Parathyroid adenoma (tissue), 2 donors: ENCODE measurements around the gene RCAN1.
"Not testable (repeated sequence)": the region's sequence is repeated elsewhere in the genome, so short reads cannot be mapped to it uniquely, and the experiment has no call there.

Experiments
- H2AFZ ChIP-seq: fragments of 300-600 bp; sonication (generic); one replicate; pipeline ENCODE4 v1.7.0; 2017; ENCODE audit warnings: antibody characterized with exemption, mild to moderate bottlenecking
- H3K27ac ChIP-seq: fragments of 300-600 bp; sonication (generic); one replicate; pipeline ENCODE4 v1.7.0; 2017
- H3K27me3 ChIP-seq: fragments of 300-600 bp; sonication (generic); one replicate; pipeline ENCODE4 v1.7.0; 2017; ENCODE audit warnings: low read length; ENCODE audit not compliant: control insufficient read depth, insufficient read depth
- H3K36me3 ChIP-seq: fragments of 300-600 bp; sonication (generic); one replicate; pipeline ENCODE4 v1.7.0; 2017; ENCODE audit warnings: low read length; ENCODE audit not compliant: control insufficient read depth, insufficient read depth
- H3K4me1 ChIP-seq: fragments of 300-600 bp; sonication (generic); one replicate; pipeline ENCODE4 v1.7.0; 2017; ENCODE audit warnings: control low read depth
- H3K4me2 ChIP-seq: fragments of 300-600 bp; sonication (generic); one replicate; pipeline ENCODE4 v1.7.0; 2017; ENCODE audit warnings: low read length
- H3K4me3 ChIP-seq: fragments of 300-600 bp; sonication (generic); one replicate; pipeline ENCODE4 v1.7.0; 2017; ENCODE audit warnings: low read depth, low read length
- H3K79me2 ChIP-seq: fragments of 300-600 bp; sonication (generic); one replicate; pipeline ENCODE4 v1.7.0; 2017; ENCODE audit warnings: control low read depth
- H3K9ac ChIP-seq: fragments of 300-600 bp; sonication (generic); one replicate; pipeline ENCODE4 v1.7.0; 2017; ENCODE audit warnings: mild to moderate bottlenecking
- H3K9me3 ChIP-seq: fragments of 300-600 bp; sonication (generic); one replicate; pipeline ENCODE4 v1.7.0; 2017; ENCODE audit warnings: low read length; ENCODE audit not compliant: control insufficient read depth
- CTCF ChIP-seq: fragments of 300-600 bp; sonication (generic); IDR thresholded peaks from one replicate; pipeline ENCODE4 v1.7.0; 2017; ENCODE audit warnings: antibody characterized with exemption, mild to moderate bottlenecking
- donor health status: primary hyperparathyroidism.

The RCAN1 gene

DNA sequence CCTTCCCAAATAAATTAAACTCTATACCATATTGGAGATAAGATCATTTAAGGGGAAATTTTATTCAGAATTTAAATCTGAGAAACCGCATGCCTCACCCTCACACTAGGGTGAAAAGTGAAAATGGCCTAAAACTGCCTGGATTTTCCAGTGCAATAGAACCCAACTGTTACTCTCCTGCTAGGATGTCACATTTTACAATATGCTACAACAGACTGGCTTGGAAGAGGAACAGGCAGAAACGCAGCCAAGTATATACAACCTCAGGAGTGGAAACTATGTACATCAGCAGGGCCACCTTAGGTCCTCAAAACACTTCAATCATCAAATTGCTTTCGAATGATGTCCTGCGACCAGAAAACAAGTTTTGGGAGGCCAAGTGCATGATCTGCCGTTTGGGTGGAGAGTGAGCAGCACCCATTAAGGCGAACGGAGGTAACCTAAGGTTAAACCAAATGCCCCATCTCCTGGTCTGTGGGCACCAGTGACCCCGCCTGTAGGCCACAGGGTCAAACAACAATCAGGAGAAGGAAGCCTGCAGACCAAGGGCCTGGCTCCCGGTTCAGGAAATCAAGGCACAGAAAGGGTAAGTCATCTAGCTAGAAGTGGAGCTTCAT lies 4.9 kb downstream of the RCAN1 start:
- H3K27ac ChIP-seq = no peak overlapping the region
- H3K36me3 ChIP-seq = no peaks in the 10 kb centered on the region
- no peaks in the 10 kb centered on the region for H3K9me3 ChIP-seq
- TF ChIP-seq CTCF = no peak
- H3K4me3 ChIP-seq = no peak overlapping the region
- H3K4me2 ChIP-seq = no peak overlapping the region
- H2AFZ ChIP-seq = no peak overlapping the region
- peaks cover 3% of the 10 kb centered on the region for H3K4me1 ChIP-seq
- H3K79me2 ChIP-seq = no peaks in the 10 kb centered on the region
- H3K27me3 ChIP-seq = no peaks in the 10 kb centered on the region
- no peak overlapping the region for H3K9ac ChIP-seq

- TF ChIP-seq CTCF = no peak
- no peak overlapping the region for H3K4me2 ChIP-seq
- no peak overlapping the region for H3K9ac ChIP-seq
- no peak overlapping the region for H3K4me3 ChIP-seq
- peaks cover 3% of the 10 kb centered on the region for H3K4me1 ChIP-seq
- no peaks in the 10 kb centered on the region for H3K36me3 ChIP-seq
- no peaks in the 10 kb centered on the region for H3K9me3 ChIP-seq
- no peak overlapping the region for H2AFZ ChIP-seq
- H3K27ac ChIP-seq = no peak overlapping the region
- no peaks in the 10 kb centered on the region for H3K79me2 ChIP-seq
- H3K27me3 ChIP-seq = no peaks in the 10 kb centered on the region
Observed at GRCh38 chr21:34609244-34609932, 5.5 kb downstream of the RCAN1 start.

GRCh38 chr21:34607376-34607775 lies 7.5 kb downstream of the RCAN1 start:
- H3K4me1 ChIP-seq, H3K4me3 ChIP-seq, H2AFZ ChIP-seq, H3K27ac ChIP-seq, H3K79me2 ChIP-seq, H3K27me3 ChIP-seq, H3K4me2 ChIP-seq, H3K9me3 ChIP-seq, H3K9ac ChIP-seq, H3K36me3 ChIP-seq: not testable (repeated sequence)

- TF ChIP-seq CTCF = no peak
- H3K4me1 ChIP-seq = no peaks in the 10 kb centered on the region
- H3K9me3 ChIP-seq = no peaks in the 10 kb centered on the region
- H3K27me3 ChIP-seq = no peaks in the 10 kb centered on the region
- no peaks in the 10 kb centered on the region for H3K36me3 ChIP-seq
- H3K9ac ChIP-seq = no peak overlapping the region
- H3K27ac ChIP-seq = no peak overlapping the region
- no peak overlapping the region for H3K4me3 ChIP-seq
- H3K4me2 ChIP-seq = no peak overlapping the region
- no peak overlapping the region for H2AFZ ChIP-seq
- H3K79me2 ChIP-seq = peaks cover 3% of the 10 kb centered on the region
Observed at GRCh38 chr21:34606621-34607020, 8.3 kb downstream of the RCAN1 start.

DNA sequence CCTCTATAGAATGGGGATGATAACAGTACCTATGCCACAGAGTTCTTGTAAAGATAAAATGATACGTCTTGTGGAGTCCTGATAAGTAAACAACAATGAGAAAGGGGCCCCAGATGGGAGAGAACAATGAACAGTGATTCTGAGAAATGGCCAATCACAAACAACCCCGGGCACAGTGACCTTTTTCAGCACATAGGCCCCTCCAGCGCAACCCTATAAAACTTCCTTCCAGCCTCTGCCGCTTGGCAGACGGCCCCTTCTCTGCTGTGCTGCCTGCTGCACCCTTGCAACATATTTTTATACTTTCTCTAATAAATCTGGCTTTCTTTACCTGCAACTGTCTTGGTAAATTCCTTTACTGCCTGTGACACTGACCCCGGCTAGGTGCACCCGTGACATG lies 8.9 kb downstream of the RCAN1 start:
- no peak overlapping the region for H3K4me3 ChIP-seq
- H3K4me2 ChIP-seq = no peak overlapping the region
- no peak overlapping the region for H2AFZ ChIP-seq
- no peak overlapping the region for H3K27ac ChIP-seq
- peaks cover 5% of the 10 kb centered on the region for H3K79me2 ChIP-seq
- H3K4me1 ChIP-seq = no peaks in the 10 kb centered on the region
- H3K36me3 ChIP-seq = no peaks in the 10 kb centered on the region
- no peaks in the 10 kb centered on the region for H3K9me3 ChIP-seq
- TF ChIP-seq CTCF = no peak
- H3K9ac ChIP-seq = no peak overlapping the region
- no peaks in the 10 kb centered on the region for H3K27me3 ChIP-seq

DNA sequence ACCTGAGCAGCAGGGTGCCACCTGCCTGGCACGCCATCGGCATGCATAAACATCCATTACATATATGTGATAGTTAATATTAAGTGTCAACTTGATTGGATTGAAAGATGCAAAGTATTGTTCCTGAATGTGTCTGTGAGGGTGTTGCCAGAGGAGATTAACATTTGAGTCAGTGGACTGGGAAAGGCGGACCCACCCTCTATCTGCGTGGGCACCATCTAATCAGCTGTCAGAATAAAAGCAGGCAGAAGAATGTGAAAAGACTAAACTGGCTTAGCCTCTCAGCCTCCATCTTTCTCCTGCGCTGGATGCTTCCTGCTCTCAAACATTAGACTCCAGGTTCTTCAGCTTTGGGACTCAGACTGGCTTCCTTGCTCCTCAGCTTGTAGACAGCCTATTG lies 10.0 kb downstream of the RCAN1 start:
- not testable (repeated sequence) for H3K4me2 ChIP-seq, H3K4me3 ChIP-seq, H3K9ac ChIP-seq, H2AFZ ChIP-seq, H3K4me1 ChIP-seq, H3K9me3 ChIP-seq, H3K79me2 ChIP-seq, H3K27ac ChIP-seq, H3K36me3 ChIP-seq, H3K27me3 ChIP-seq
